Trophoblast cell (in vitro differentiated cells and primary cell): ENCODE data around the gene NMNAT2.

Source experiments
- DNase-seq, 2 donors: peaks; one replicate each; pipeline ENCODE4 v3.0.0-alpha.2; 2016
- H2AFZ ChIP-seq: 2 replicates; pipeline ENCODE4 v1.6.1; 2013; ENCODE audit warnings: low read length, moderate library complexity, mild to moderate bottlenecking; ENCODE audit not compliant: insufficient read depth, poor library complexity
- H2AK5ac ChIP-seq: 2 replicates; pipeline ENCODE4 v1.6.1; 2013; ENCODE audit warnings: mild to moderate bottlenecking, low read length
- H2BK120ac ChIP-seq: 2 replicates; pipeline ENCODE4 v1.6.1; 2013; ENCODE audit warnings: low read length, mild to moderate bottlenecking, moderate library complexity; ENCODE audit not compliant: insufficient read depth, poor library complexity
- H2BK12ac ChIP-seq: 2 replicates; pipeline ENCODE4 v1.6.1; 2013; ENCODE audit warnings: mild to moderate bottlenecking, low read length, moderate library complexity
- H2BK5ac ChIP-seq: 2 replicates; pipeline ENCODE4 v1.6.1; 2013; ENCODE audit warnings: low read length, low read depth, moderate library complexity, mild to moderate bottlenecking; ENCODE audit not compliant: poor library complexity
- H3K14ac ChIP-seq: 2 replicates; pipeline ENCODE4 v1.6.1; 2013; ENCODE audit warnings: mild to moderate bottlenecking, low read length
- H3K18ac ChIP-seq: 2 replicates; pipeline ENCODE4 v1.6.1; 2013; ENCODE audit warnings: mild to moderate bottlenecking, low read length
- H3K23ac ChIP-seq: 2 replicates; pipeline ENCODE4 v1.6.1; 2013; ENCODE audit warnings: low read length
- H3K27ac ChIP-seq: 2 replicates; pipeline ENCODE4 v1.5.1; 2013; ENCODE audit warnings: low read depth, mild to moderate bottlenecking, inconsistent platforms, low read length, moderate library complexity
- H3K27me3 ChIP-seq: 2 replicates; pipeline ENCODE4 v1.6.1; 2013; ENCODE audit warnings: inconsistent platforms, mild to moderate bottlenecking, low read length, moderate library complexity; ENCODE audit not compliant: insufficient read depth
- H3K36me3 ChIP-seq, 2 experiments: 1 replicate in 1 of 2; 2 replicates in 1 of 2; pipeline ENCODE4 v1.6.1; 2013; ENCODE audit warnings: low read length in 2 of 2, mild to moderate bottlenecking in 2 of 2, moderate library complexity in 1 of 2; ENCODE audit not compliant: insufficient read depth in 2 of 2, control insufficient read depth in 1 of 2
- H3K4ac ChIP-seq: 2 replicates; pipeline ENCODE4 v1.6.1; 2013; ENCODE audit warnings: low read depth, mild to moderate bottlenecking, low read length, moderate library complexity
- H3K4me1 ChIP-seq, 2 experiments: 1 replicate in 1 of 2; 2 replicates in 1 of 2; pipeline ENCODE4 v1.6.1; 2013; ENCODE audit warnings: low read length in 2 of 2, mild to moderate bottlenecking in 2 of 2, moderate library complexity in 1 of 2; ENCODE audit not compliant: insufficient read depth in 2 of 2, control insufficient read depth in 1 of 2
- H3K4me2 ChIP-seq: 2 replicates; pipeline ENCODE4 v1.6.1; 2013; ENCODE audit warnings: inconsistent platforms, mild to moderate bottlenecking, low read length, moderate library complexity
- H3K4me3 ChIP-seq: 2 replicates; pipeline ENCODE4 v1.5.1; 2013; ENCODE audit warnings: mild to moderate bottlenecking, low read depth, low read length, inconsistent platforms
- H3K79me1 ChIP-seq: one replicate; pipeline ENCODE4 v1.6.1; 2013; ENCODE audit warnings: low read length
- H3K79me2 ChIP-seq: 2 replicates; pipeline ENCODE4 v1.6.1; 2013; ENCODE audit warnings: low read length, mild to moderate bottlenecking; ENCODE audit not compliant: control insufficient read depth, insufficient read depth, poor library complexity
- H3K9ac ChIP-seq: 2 replicates; pipeline ENCODE4 v1.6.1; 2013; ENCODE audit warnings: mild to moderate bottlenecking, low read length
- H3K9me3 ChIP-seq: 2 replicates; pipeline ENCODE4 v1.6.1; 2013; ENCODE audit warnings: low read depth, mild to moderate bottlenecking, control low read depth, inconsistent platforms, low read length; ENCODE audit not compliant: insufficient read depth
- H4K12ac ChIP-seq: 2 replicates; pipeline ENCODE4 v1.6.1; 2013; ENCODE audit warnings: low read depth, mild to moderate bottlenecking, low read length, moderate library complexity
- H4K8ac ChIP-seq: 2 replicates; pipeline ENCODE4 v1.6.1; 2013; ENCODE audit warnings: low read depth, mild to moderate bottlenecking, low read length, moderate library complexity
- H4K91ac ChIP-seq: one replicate; pipeline ENCODE4 v1.6.1; 2013; ENCODE audit warnings: low read depth, mild to moderate bottlenecking, low read length, moderate library complexity
- WGBS: extraction: QIAGEN DNeasy Blood & Tissue Kit; methylation state at CpG from one replicate; pipeline ENCODE4 v1.1.7; 2013; ENCODE audit warnings: missing lambda C conversion rate; ENCODE audit not compliant: insufficient read length, insufficient coverage; ENCODE audit errors: extremely low coverage; 5-methylcytosine and 5-hydroxymethylcytosine counted together

The NMNAT2 gene

GRCh38 chr1:183239220-183239742, 178.9 kb downstream of the NMNAT2 start:
- Histone ChIP-seq H2BK12ac (peak overlapping the region; percentile 35), H3K4ac (no peak overlapping the region), H3K79me1 (peaks cover 15% of the 10 kb centered on the region), H2BK5ac (no peak overlapping the region), H3K27me3 (no peaks in the 10 kb centered on the region), H3K4me1 (peaks cover 8 to 16% of the 10 kb centered on the region in 2 experiments), H2BK120ac (no peak overlapping the region), H4K8ac (no peak overlapping the region), H4K12ac (no peak overlapping the region), H3K18ac (no peak overlapping the region), H3K79me2 (peaks cover 3% of the 10 kb centered on the region), H3K27ac (no peak overlapping the region), H4K91ac (no peak overlapping the region), H3K4me3 (no peak overlapping the region), H2AK5ac (no peak overlapping the region), H3K23ac (no peak overlapping the region), H3K14ac (no peak overlapping the region), H3K4me2 (no peak overlapping the region), H3K9me3 (no peaks in the 10 kb centered on the region), H2AFZ (no peak overlapping the region), H3K36me3 (peaks cover 2 to 5% of the 10 kb centered on the region in 2 experiments), H3K9ac (no peak overlapping the region)
- WGBS: no CpG with 5 or more reads among the region's 7 CpGs
- peak; percentile 35 to 69 for DNase-seq

GRCh38 chr1:183238071-183238470, 180.1 kb downstream of the NMNAT2 start:
- H3K27me3 ChIP-seq: no peaks in the 10 kb centered on the region
- no peak overlapping the region for H2BK5ac ChIP-seq
- H3K27ac ChIP-seq: no peak overlapping the region
- no peak overlapping the region for H2AFZ ChIP-seq
- H3K79me2 ChIP-seq: peaks cover 3% of the 10 kb centered on the region
- no peak overlapping the region for H3K4me3 ChIP-seq
- H2AK5ac ChIP-seq: no peak overlapping the region
- no peak overlapping the region for H3K4ac ChIP-seq
- no peak overlapping the region for H4K8ac ChIP-seq
- no peak overlapping the region for H4K12ac ChIP-seq
- H3K23ac ChIP-seq: no peak overlapping the region
- no peak overlapping the region for H3K14ac ChIP-seq
- H3K36me3 ChIP-seq: peaks cover 2% of the 10 kb centered on the region in 2 experiments
- H3K4me2 ChIP-seq: no peak overlapping the region
- H2BK120ac ChIP-seq: no peak overlapping the region
- peaks cover 20% of the 10 kb centered on the region for H3K79me1 ChIP-seq
- no peak overlapping the region for H2BK12ac ChIP-seq
- H3K9ac ChIP-seq: no peak overlapping the region
- H3K9me3 ChIP-seq: no peaks in the 10 kb centered on the region
- DNase-seq: peak in 1 of 2 donors; percentile 36
- no CpG with 5 or more reads among the region's 2 CpGs for WGBS
- H3K18ac ChIP-seq: no peak overlapping the region
- H3K4me1 ChIP-seq: peaks cover 12 to 18% of the 10 kb centered on the region in 2 experiments
- H4K91ac ChIP-seq: no peak overlapping the region

GRCh38 chr1:183237046-183237445, 181.1 kb downstream of the NMNAT2 start:
- H3K27me3 ChIP-seq: no peaks in the 10 kb centered on the region
- no peak overlapping the region for H4K12ac ChIP-seq
- no peak overlapping the region for H3K4me3 ChIP-seq
- H2BK120ac ChIP-seq: no peak overlapping the region
- H3K79me1 ChIP-seq: peaks cover 23% of the 10 kb centered on the region
- no peak overlapping the region for H3K18ac ChIP-seq
- no peak overlapping the region for H3K4me2 ChIP-seq
- no peak for DNase-seq
- H3K36me3 ChIP-seq: peaks cover 2% of the 10 kb centered on the region in 2 experiments
- peak overlapping the region; percentile 46 for H2BK12ac ChIP-seq
- no peak overlapping the region for H2AFZ ChIP-seq
- H4K8ac ChIP-seq: no peak overlapping the region
- H2BK5ac ChIP-seq: no peak overlapping the region
- H3K23ac ChIP-seq: no peak overlapping the region
- no peak overlapping the region for H3K14ac ChIP-seq
- peaks cover 3% of the 10 kb centered on the region for H3K79me2 ChIP-seq
- peak overlapping the region; percentile 74 for H4K91ac ChIP-seq
- no peak overlapping the region for H3K4ac ChIP-seq
- no peak overlapping the region for H3K27ac ChIP-seq
- WGBS: no CpG with 5 or more reads among the region's 2 CpGs
- H2AK5ac ChIP-seq: peak overlapping the region; percentile 90
- H3K4me1 ChIP-seq: peaks cover 12 to 17% of the 10 kb centered on the region in 2 experiments
- no peak overlapping the region for H3K9ac ChIP-seq
- no peaks in the 10 kb centered on the region for H3K9me3 ChIP-seq

- Histone ChIP-seq H3K27ac (no peak overlapping the region), H2BK120ac (no peak overlapping the region), H3K23ac (no peak overlapping the region), H3K36me3 (peaks cover 2% of the 10 kb centered on the region in 2 experiments), H3K9ac (no peak overlapping the region), H2BK5ac (peak overlapping the region; percentile 59), H3K79me1 (peaks cover 23% of the 10 kb centered on the region), H3K4me2 (no peak overlapping the region), H3K4me1 (peaks cover 12 to 17% of the 10 kb centered on the region in 2 experiments), H3K79me2 (peaks cover 3% of the 10 kb centered on the region), H3K18ac (no peak overlapping the region), H2AK5ac (no peak overlapping the region), H3K14ac (no peak overlapping the region), H3K27me3 (no peaks in the 10 kb centered on the region), H3K4ac (no peak overlapping the region), H3K9me3 (no peaks in the 10 kb centered on the region), H2BK12ac (peak overlapping the region; percentile 51), H3K4me3 (no peak overlapping the region), H4K8ac (no peak overlapping the region), H4K91ac (peak overlapping the region; percentile 25), H4K12ac (no peak overlapping the region), H2AFZ (no peak overlapping the region)
- WGBS: no CpG with 5 or more reads among the region's 6 CpGs
- DNase-seq: no peak
These were observed 181.9 kb downstream of the NMNAT2 start for GRCh38 chr1:183236158-183236725.
